Measurements from ENCODE around the gene MTCL1. TPM values are rescaled to one million over a fixed set of nuclear protein-coding genes. Genes with fewer than 3 reads are reported as not detected.

MTCL1 gene
- total and polyA plus RNA-seq, 4 donors, result 0.65 to 5.4 (median 1.4) TPM

- peak; percentile 19 for DNase-seq (ENCODE audit: low spot score)
- Histone ChIP-seq H3K4me3 (ENCODE audit: low read depth in 1 of 3, low read length in 3 of 3) (no peak overlapping the region), H3K4me1 (ENCODE audit: control insufficient read depth in 4 of 4, insufficient read depth in 4 of 4, low read length in 3 of 4) (no peaks in the 10 kb centered on the region), H3K27ac (ENCODE audit: low read depth in 1 of 2, low read length in 2 of 2) (no peak overlapping the region), H3K27me3 (ENCODE audit: control insufficient read depth in 4 of 4, insufficient read depth in 4 of 4, low read length in 3 of 4) (no peaks in the 10 kb centered on the region), H3K9me3 (ENCODE audit: control insufficient read depth in 4 of 4, low read length in 3 of 4) (no peaks in the 10 kb centered on the region), H3K9ac (ENCODE audit: low read depth in 1 of 2, low read length in 2 of 2) (no peak overlapping the region), H3K36me3 (ENCODE audit: control insufficient read depth in 4 of 4, insufficient read depth in 3 of 4, low read depth in 1 of 4, low read length in 3 of 4) (peaks cover 0 to 2% (median 0%) of the 10 kb centered on the region in 4 donors)
- TF ChIP-seq YY1 (IDR thresholded peaks at IDR 0.05), result no peak
- no peak for TF ChIP-seq RAD21 (IDR thresholded peaks at IDR 0.05)
- no peak for TF ChIP-seq REST (IDR thresholded peaks at IDR 0.05)
- no peak for TF ChIP-seq HNF4A (conservative IDR thresholded peaks at IDR 0.05)
- no peak for TF ChIP-seq ATF3 (IDR thresholded peaks at IDR 0.05)
- no peak for TF ChIP-seq MAX (IDR thresholded peaks at IDR 0.05)
- TF ChIP-seq TAF1 (conservative IDR thresholded peaks at IDR 0.05), result no peak
- TF ChIP-seq SP1 (IDR thresholded peaks at IDR 0.05), result no peak
- no peak for TF ChIP-seq ZBTB33 (IDR thresholded peaks at IDR 0.05)
- 95% methylated on average over 14 of the region's 14 CpGs for WGBS
These were observed 73.9 kb downstream of the MTCL1 start for GRCh38 chr18:8779251-8779650.

- Histone ChIP-seq H3K4me1 (ENCODE audit: control insufficient read depth in 4 of 4, insufficient read depth in 4 of 4, low read length in 3 of 4) (no peaks in the 10 kb centered on the region), H3K9me3 (ENCODE audit: control insufficient read depth in 4 of 4, low read length in 3 of 4) (no peaks in the 10 kb centered on the region), H3K4me3 (ENCODE audit: low read depth in 1 of 3, low read length in 3 of 3) (no peak overlapping the region), H3K27ac (ENCODE audit: low read depth in 1 of 2, low read length in 2 of 2) (no peak overlapping the region), H3K9ac (ENCODE audit: low read depth in 1 of 2, low read length in 2 of 2) (no peak overlapping the region), H3K27me3 (ENCODE audit: control insufficient read depth in 4 of 4, insufficient read depth in 4 of 4, low read length in 3 of 4) (no peaks in the 10 kb centered on the region), H3K36me3 (ENCODE audit: control insufficient read depth in 4 of 4, insufficient read depth in 3 of 4, low read depth in 1 of 4, low read length in 3 of 4) (peaks cover 0 to 2% (median 0%) of the 10 kb centered on the region in 4 donors)
- DNase-seq (ENCODE audit: low spot score), result no peak
- WGBS, result 90% methylated on average over 6 of the region's 6 CpGs
- TF ChIP-seq YY1 (IDR thresholded peaks at IDR 0.05) (no peak), RXRA (IDR thresholded peaks at IDR 0.05) (no peak), JUND (IDR thresholded peaks at IDR 0.05) (no peak), CTCF (IDR thresholded peaks at IDR 0.05; ENCODE audit: low read depth, low read length, missing input control) (no peak), FOXA2 (IDR thresholded peaks at IDR 0.05) (no peak), NR2F2 (IDR thresholded peaks at IDR 0.05) (no peak), REST (IDR thresholded peaks at IDR 0.05) (no peak), SP1 (IDR thresholded peaks at IDR 0.05) (no peak), ATF3 (IDR thresholded peaks at IDR 0.05) (no peak), EGR1 (IDR thresholded peaks at IDR 0.05; ENCODE audit: low read depth in 2 of 2) (no peak), ZBTB33 (IDR thresholded peaks at IDR 0.05) (no peak), FOXA1 (IDR thresholded peaks at IDR 0.05) (no peak)
These were observed 74.9 kb downstream of the MTCL1 start for GRCh38 chr18:8780227-8780626.
